BJ (cell line): ENCODE measurements around the gene PHLDA3. TPM values are rescaled to one million over a fixed set of nuclear protein-coding genes. Genes with fewer than 3 reads are reported as not detected.
A peak's percentile ranks its signal among the peaks of the same experiment; 100 is the strongest.

ENCODE experiments used
- CTCF ChIA-PET: fragments of 350-600 bp; formaldehyde crosslinking; extraction: SDS; loops from one replicate; lab custom pipeline; 2021; ENCODE audit warnings: antibody characterized with exemption, inconsistent platforms; lab: Yijun Ruan, JAX
- POLR2A ChIA-PET: fragments of 300-600 bp; sonication (Branson Sonifier 250); formaldehyde crosslinking; extraction: SDS; loops from one replicate; lab custom pipeline; 2021; ENCODE audit warnings: antibody characterized with exemption; lab: Charles Lee
- DNase-seq: peaks from one replicate; pipeline ENCODE4 v3.0.0-alpha.2; 2011; ENCODE audit warnings: low read depth
- H3K27me3 ChIP-seq: 2 replicates; pipeline ENCODE4 v1.6.0; 2011; ENCODE audit warnings: low read length; ENCODE audit not compliant: control insufficient read depth, insufficient read depth
- H3K36me3 ChIP-seq: 2 replicates; pipeline ENCODE4 v1.5.1; 2011; ENCODE audit warnings: low read length; ENCODE audit not compliant: control insufficient read depth, insufficient read depth
- H3K4me3 ChIP-seq: 2 replicates; pipeline ENCODE4 v1.5.1; 2011; ENCODE audit warnings: low read depth, mild to moderate bottlenecking, control low read depth, low read length
- CTCF ChIP-seq: IDR thresholded peaks from 2 replicates; pipeline ENCODE4 v1.5.1; 2011; ENCODE audit warnings: low read depth, mild to moderate bottlenecking, control low read depth, inconsistent platforms, low read length, moderate library complexity; ENCODE audit not compliant: insufficient read depth
- polyA plus RNA-seq: library from polyadenylated mRNA; depleted of rRNA; stranded (reverse); fragments of >200 nt; gene quantifications from 2 replicates; pipeline ENCODE4 v1.2.3, GENCODE V29; 2011

Gene PHLDA3
- polyA plus RNA-seq, 1 experiment = 130 TPM

GRCh38 chr1:201450721-201451291 is 18.2 kb downstream of the PHLDA3 start:
- POLR2A ChIA-PET = no interaction called here
- Histone ChIP-seq H3K36me3 (no peaks in the 10 kb centered on the region), H3K4me3 (no peak overlapping the region), H3K27me3 (no peaks in the 10 kb centered on the region)
- CTCF ChIA-PET = interaction anchor here (1.0 to 9.2 kb wide), 6 partner anchors 12 to 61 kb away, joined by 3 to 132 read pairs (median 78); partner anchors contain the start of gene CSRP1
- TF ChIP-seq CTCF = no peak
- peak; percentile 32 for DNase-seq

- DNase-seq = no peak
- no peak for TF ChIP-seq CTCF
- Histone ChIP-seq H3K36me3 (no peaks in the 10 kb centered on the region), H3K4me3 (no peak overlapping the region), H3K27me3 (0 out of 2 replicates have a peak, but pooled peaks cover 1% of the 10 kb centered on the region)
- ChIA-PET POLR2A (no interaction called here), CTCF (interaction anchor here (1.2 to 9.2 kb wide), 11 partner anchors 10 to 81 kb away, joined by 3 to 132 read pairs (median 14); partner anchors contain the start of genes CSRP1 and PHLDA3)
These were observed 20.0 kb downstream of the PHLDA3 start for GRCh38 chr1:201448990-201449389.

GRCh38 chr1:201447903-201448871 is 20.8 kb downstream of the PHLDA3 start:
- ChIA-PET CTCF (interaction anchor here (0.6 to 9.2 kb wide), 19 partner anchors 8 to 112 kb away, joined by 3 to 132 read pairs (median 8); partner anchors contain the start of genes CSRP1 and PHLDA3), POLR2A (no interaction called here)
- TF ChIP-seq CTCF = peak; percentile 88
- H3K4me3 ChIP-seq = no peak overlapping the region
- no peaks in the 10 kb centered on the region for H3K36me3 ChIP-seq
- DNase-seq = no peak
- H3K27me3 ChIP-seq = peaks cover 1% of the 10 kb centered on the region; the same call in 1 of the 2 replicates

GRCh38 chr1:201445310-201445709 is 23.7 kb downstream of the PHLDA3 start:
- H3K4me3 ChIP-seq = no peak overlapping the region
- H3K27me3 ChIP-seq = peaks cover 1% of the 10 kb centered on the region; the same call in 1 of the 2 replicates
- ChIA-PET CTCF (interaction anchor here (1.3 to 9.2 kb wide), 5 partner anchors 9 to 68 kb away, joined by 3 to 121 read pairs (median 73); partner anchors contain the start of gene PHLDA3), POLR2A (no interaction called here)
- no peak for TF ChIP-seq CTCF
- no peaks in the 10 kb centered on the region for H3K36me3 ChIP-seq
- DNase-seq = no peak
